ENCODE results near the gene TMEM255A.
"Not testable (repeated sequence)": the region's sequence is repeated elsewhere in the genome, so short reads cannot be mapped to it uniquely, and the experiment has no call there.

Gene TMEM255A

DNA sequence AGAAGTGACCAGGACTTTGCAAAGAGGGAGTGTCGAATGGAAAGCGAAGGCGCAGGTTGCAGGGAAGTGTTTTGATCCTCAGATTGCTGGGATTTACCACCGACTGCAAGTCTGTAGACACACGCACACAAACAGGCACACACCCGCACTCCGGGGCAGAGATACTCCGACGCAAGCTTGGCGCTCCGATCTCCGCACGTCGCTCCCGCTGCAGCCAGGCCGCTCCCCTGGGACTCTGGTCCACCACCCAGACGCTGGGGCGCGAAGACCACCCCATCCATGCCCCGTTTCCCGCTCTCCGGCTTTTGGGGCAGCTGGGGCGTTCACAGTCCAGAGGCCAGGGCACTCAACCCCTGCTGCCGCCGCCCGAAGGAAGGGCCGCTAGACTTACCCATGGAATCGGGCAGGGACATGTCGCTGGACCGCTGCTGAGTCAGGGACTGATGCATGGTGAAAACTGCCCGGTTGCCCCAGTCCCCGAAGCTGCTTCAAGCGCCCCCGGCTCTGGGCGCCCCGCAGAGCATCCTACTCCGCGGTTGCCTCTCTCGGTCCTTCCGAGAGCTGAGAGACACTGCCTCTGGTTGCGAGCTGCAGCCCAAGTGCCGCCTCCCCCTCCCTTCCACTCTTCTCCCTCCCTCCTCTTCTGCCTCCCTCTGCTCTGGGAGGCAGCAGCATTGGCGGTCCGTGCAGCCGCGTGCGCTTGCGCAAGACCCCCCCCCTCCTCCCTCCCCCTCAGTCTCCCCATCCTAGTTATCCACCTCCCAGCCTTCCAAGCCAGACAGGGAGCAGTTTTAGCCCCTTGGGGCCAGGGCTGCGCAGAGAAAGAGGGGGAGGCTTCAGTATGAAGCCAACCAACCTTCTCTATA is at the start of gene TMEM255A:
Gene TMEM255A (minus strand): TSS at position 601 of the 866 bp plus-strand sequence. CDS start 152 bp downstream, at position 449.
- DNase-seq = no peak

DNA sequence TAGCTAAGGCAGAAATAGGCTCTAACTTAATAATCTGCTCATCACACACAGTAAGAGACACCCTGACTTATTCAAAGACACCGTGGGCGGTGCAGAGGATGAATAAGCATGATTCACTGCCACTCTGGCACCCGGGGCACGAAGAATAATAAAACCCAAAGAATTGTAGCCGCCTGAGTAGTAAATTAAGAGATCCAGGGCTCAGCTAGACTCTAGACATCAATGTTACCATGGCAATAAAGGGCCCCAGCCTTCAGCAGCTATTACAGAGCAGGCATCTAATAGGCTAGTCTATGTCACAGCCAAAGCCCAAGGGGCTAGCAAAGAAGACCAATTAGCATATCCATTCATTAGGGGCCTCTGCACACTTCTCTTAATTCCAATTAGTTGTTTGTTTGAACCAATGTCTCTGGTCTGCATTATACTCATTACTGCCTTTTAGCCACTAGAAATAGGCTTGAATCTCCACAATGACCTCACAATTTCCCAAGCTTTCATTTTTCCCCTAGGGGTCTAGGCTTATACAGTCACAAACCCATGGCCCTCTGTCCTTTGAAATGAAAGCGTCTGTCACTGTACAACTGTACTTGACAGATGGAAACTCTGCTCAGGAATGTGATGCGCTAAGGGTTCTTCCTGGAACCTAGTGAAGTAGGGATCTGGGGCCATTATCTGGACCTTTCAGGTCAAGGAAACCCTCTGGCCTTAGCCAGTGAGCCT is 47.6 kb upstream of the TMEM255A start:
- peak; percentile 5 for DNase-seq

DNA sequence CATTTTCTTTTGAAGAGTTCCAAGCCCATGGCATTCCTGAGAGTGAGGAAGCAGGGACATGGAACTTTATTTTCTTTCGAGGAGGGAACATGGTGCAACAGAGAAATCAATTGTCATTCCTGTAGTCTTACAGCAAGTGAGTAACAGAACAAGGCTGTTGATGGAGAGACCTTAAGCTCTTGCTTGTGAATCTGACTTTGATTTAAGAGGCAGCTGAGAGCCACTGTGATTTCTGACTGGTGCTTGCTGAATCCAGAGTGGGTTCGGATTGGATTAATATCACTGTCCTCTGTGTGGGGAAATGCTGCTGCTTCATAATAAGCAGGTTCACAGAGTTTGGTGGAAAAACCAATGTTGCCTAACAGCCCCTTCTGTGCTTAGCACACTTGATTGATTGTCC is 45.9 kb upstream of the TMEM255A start:
- DNase-seq = no peak

DNA sequence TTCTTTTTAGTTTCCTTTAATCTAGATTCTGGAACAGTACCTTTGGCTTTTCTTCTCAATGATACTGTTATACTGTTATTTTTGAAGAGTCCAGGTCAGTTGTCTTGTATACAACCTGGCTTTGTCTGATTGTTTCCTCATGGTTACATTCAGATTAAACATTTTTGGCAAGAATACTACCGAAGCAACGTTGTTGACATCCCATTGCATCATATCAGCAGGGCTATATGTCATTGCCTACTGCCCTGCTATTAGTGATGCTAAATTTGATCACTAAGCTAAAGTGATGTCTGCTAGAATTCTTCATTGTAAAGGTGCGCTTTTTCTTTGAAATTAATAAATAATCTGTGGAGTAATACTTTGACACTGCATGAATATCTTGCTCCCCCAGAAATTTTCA is 44.8 kb upstream of the TMEM255A start:
- no peak for DNase-seq

DNA sequence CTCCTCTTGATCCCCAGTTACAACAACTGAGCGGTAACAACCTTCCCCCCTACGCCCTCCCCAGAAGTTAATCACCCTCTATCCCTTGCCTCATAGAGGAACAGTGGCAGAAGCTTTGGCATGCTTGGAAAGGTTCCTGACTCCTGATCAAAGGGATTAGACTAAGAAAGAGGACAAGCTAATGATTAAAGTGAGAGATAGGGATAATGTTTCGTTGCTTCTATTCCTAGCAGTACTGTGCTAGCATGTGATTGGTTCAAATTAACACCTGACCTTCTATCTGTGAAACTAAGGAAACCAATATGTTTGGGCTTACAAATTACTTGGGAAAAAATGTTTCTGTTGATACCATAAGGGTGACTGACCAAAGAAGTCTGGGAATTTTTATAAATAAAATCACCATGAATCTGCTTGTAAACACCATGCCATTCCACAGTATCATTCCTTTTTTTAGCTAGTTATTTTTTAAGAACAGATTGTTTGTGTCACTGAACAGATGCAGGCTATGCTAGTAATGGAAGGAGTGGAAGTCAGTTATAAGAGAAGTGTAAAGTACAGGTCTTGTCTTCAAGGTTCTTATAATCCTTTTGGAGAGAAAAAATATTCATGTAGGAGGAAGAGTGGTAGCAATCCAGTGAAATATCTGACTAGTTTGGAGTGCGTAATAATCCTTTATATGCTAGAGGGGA is 39.3 kb upstream of the TMEM255A start:
- no peak for DNase-seq

DNA sequence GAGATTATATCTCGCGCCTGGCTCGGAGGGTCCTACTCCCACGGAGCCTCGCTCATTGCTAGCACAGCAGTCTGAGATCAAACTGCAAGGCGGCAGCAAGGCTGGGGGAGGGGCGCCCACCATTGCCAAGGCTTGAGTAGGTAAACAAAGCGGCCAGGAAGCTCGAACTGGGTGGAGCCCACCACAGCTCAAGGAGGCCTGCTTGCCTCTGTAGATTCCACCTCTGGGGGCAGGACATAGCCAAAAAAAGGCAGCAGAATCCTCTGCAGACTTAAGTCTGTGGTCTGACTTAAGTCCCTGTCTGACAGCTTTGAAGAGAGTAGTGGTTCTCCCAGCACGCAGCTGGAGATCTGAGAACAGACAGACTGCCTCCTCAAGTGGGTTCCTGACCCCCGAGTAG is 33.3 kb upstream of the TMEM255A start:
- not testable (repeated sequence) for DNase-seq

DNA sequence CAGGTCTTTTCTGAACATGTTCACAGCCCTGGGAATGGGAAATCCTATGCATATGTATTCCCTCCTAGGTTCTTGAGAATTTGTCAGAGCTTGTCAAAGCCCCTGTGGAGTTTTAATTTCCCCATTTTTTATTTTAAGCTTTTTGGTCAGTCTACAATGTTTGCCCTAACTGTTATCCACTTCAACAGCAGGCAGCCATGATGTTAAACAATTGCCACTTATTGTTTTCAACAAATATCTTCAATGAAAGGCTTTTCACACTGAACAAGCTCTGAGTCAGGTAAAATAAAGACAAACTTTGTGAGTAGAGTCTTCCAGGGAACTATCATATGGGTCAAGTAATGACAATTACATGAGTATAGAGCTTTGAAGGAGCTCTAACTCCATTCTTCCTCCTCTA is 25.6 kb upstream of the TMEM255A start:
- DNase-seq = no peak

DNA sequence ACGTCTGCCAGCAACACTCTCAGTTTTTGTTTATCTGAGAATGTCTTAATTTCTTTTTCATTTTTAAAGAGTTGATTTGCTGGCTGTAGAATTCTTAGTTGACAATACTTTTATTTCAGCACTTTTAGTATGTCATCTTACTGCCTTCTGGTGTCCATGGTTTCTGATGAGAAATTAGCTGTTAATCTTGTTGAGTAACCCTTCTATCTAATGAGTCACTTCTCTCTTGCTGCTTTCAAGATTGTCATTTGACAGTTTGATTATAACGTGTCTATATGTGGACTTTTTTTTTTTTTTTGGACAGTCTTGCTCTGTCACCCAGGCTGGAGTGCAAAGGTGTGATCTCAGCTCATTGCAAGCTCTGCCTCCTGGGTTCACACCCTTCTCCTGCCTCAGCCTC is 24.0 kb upstream of the TMEM255A start:
- DNase-seq = no peak

DNA sequence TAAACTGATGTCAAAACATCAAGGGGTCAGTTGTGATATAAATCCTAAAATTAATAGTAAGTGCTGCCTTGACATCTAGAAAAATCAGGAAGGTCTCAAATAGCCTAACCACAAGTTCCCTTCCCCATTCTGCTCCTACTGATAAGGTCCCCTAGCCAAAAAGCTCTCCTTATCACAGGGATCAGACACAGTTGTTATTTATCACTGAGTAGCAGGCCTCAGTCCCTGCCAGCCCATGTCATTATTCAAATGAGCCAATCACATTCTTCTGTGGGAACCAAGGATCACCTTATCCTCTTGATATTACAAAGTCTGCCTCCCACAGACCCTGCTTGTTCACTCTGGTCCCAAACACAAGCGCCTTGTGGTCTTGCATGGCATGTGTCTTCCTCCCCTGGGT is 23.3 kb upstream of the TMEM255A start:
- DNase-seq = no peak

DNA sequence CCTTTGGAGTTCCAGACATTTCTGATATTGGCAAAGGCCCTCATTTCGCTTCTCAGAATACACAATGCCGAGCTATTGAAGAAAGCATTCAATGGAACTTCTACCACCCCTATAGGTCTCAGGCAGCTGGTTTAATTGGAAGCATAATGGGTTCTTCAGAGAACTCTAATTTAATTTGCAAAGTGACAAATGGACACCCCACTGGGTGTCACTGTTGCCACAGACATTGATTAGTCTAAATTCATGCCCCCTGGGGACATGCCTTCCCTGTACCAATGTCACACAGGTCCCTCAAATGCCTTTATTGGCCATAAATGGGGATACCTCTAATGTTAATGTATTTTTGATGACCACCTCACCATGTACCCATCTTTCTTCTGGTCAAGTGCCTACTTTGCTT is 22.9 kb upstream of the TMEM255A start:
- DNase-seq = no peak

DNA sequence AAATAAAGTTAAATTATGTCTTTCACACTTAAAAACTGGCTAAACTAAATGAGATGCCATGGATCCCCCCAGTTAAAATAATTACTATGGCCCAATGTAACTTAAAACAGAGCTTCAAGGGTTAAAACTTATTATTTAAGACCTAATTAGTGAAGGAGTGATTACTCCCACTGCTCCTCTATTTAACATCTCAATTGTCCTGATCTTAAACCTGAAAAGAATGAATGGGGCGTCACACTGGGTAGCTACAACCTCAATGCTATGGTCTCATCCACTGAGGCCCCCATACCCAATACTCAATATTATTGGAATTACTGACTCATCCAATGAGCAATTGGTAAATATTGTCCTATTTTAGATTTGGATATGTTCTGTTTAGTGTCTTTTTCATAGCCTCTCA is 21.1 kb upstream of the TMEM255A start:
- no peak for DNase-seq

DNA sequence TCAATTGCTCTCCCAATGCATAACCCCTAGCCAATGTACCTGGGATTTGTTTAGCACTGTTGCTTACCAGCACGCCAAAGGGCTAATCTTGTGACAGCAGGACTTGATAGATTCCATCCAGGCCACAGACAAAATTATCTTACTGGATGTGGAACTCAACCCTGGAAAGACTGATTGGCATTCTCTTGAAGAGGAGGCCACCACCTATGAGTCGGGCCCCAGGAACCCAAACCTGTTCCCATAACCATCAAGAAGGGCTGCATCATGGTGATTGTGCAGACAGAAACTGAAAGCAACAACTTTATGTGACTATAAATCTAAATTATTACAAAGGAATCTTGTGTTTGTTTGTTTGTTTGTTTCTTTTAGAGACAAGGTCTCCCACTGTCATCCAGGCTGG is 19.9 kb upstream of the TMEM255A start:
- no peak for DNase-seq

DNA sequence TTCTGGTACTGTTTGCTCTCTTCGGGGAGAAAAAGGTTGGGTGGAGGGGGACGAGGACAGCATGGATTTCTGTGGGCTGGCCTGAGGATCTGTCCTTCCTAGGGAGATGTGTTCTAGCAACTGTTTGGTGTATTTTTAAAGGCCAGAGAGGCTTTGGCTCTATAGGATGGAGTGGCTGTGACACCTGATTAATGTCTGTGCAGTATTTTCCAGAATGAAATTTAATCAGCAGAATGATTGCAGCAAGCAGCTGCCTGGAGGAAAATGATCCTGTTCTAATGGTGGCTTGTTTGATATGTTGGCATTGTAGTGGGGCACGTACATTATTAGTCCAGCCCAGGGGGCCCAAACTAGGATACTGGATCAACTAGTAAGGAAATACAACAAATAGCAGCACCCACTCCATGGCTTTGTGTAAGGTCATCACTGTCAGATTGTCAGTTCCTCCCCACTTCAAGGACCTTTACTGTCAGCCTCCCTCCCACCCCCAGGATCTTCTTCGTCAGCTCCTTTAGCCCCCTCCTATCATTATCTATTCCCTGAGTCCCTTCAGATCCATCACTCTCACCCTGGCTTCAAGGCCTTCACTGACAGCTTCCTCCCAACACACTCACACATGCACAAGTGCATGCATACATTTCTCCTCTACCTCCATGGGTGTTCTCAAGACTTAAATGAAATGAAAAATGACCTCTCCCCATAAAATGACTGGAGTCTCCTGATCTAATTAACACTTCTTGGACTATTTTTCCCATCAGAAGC is 10.4 kb upstream of the TMEM255A start:
- no peak for DNase-seq

DNA sequence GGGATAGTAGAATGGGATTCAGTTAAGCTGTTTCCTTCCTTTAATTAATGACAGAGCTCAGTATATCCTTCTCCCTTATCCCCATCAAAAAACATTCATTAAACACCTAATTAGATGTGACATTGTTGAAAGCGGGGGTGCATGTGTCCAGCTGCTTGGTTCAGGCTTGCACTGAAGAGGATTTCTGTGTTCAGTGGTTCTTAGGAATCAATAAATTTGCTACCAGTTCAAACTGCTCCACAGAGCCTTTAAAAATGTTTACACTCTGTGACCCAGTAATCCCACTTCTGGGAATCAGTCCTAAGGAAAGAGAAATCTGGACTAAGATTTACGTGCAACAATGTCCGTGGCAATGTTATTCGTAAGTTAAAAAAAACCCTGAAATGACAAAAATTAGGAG is 7.2 kb upstream of the TMEM255A start:
- no peak for DNase-seq

DNA sequence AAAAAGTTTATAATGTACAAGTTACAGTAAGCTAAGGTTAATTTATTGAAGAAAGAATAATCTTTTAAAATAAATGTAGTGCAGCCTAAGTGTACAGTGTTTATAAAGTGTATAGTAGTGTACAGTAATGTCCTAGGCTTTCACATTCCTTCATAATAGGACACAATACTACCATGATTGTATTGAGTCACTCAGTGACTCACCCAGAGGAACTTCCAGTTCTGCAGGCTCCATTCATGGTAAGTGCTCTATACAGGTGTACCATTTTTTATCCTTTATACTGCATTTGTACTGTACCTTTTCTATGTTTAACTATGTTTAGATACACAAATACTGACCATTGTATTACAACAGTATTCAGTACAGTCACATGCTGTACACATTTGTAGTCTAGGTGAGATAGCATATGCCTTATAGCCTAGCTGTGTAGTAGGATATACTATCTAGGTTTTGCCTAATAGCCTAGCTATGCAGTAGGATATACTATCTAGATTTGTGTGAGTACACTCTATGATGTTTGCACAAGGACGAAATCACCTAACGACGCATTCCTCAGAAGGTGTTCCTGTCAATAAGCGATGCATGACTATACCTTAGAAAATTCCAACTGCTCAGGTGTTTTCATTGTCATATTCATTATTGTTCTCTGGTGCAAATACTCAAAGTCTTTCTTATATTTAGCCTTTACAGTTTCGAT is 5.5 kb upstream of the TMEM255A start:
- no peak for DNase-seq

DNA sequence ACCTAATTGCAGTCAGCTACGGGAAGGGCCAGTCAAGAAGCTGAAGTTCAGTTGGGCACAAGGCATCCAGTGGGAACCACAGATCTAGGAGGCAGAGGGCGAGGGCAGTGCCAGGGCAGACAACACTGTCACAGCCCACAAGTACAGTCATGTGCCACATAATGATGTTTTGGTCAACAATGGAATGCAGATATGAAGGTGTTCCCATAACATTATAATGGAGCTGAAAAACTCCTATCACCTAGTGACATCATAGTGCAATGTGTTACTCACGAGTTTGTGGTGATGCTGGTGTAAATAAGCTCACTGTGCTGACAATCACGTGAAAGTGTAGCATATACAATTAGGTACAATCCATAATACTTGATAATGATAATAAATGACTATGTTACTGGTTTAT is 4.5 kb upstream of the TMEM255A start:
- no peak for DNase-seq

DNA sequence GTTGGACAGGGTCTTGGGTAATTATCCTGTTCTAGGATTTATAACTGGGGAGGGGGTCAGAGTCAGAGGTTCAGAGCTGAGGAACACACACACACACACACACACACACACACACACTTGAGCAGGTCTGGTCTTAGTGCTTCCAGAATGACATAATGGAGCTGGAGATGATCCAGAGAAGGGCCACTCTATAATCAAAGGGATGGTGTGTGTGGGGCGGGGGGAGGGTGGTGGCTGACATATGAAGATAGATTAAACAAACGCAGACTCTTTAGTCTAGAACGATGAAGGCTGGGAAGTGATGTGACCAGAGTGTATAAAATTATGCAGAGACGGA is 434 bp upstream of the TMEM255A start:
- no peak for DNase-seq

DNA sequence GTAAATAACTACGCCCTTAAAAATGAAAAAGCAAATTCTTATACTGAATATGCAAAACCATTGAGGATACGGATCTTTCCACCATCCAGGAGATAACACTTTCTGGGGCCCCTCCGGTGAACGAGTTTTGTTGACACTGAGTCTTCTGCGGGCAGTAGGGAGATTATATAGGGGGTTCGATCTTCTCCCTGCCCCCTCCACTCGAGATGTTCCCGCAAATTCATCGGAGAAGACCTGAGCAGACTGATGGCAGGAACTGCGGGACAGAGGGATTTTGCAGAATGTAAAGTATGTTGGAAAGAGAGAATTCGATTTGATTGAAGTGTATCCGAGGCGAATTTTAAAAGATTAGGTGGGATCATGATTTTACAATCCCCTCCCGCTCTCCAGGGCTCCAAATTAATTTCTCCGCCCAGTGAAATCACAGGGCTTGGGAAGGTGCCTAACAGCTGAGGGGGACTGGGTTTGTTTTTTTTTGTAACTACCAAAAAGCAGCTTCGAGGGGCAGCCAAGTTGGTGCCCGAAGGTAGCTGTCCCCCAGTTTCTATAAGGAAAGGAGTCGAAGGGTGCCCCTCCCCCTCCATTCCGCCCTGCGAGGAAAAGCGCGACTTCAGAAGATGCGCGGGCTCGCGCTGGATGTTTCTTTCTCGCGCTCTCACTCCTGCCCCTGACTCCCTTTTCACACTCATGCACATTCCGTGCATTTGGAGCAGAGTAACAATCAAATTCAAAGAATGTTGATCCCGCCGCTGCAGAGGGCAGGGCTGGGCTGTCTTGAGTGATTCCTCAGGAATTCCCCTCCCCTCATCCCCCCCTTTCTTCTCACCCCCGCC is 1.2 kb downstream of the TMEM255A start:
- DNase-seq = no peak

DNA sequence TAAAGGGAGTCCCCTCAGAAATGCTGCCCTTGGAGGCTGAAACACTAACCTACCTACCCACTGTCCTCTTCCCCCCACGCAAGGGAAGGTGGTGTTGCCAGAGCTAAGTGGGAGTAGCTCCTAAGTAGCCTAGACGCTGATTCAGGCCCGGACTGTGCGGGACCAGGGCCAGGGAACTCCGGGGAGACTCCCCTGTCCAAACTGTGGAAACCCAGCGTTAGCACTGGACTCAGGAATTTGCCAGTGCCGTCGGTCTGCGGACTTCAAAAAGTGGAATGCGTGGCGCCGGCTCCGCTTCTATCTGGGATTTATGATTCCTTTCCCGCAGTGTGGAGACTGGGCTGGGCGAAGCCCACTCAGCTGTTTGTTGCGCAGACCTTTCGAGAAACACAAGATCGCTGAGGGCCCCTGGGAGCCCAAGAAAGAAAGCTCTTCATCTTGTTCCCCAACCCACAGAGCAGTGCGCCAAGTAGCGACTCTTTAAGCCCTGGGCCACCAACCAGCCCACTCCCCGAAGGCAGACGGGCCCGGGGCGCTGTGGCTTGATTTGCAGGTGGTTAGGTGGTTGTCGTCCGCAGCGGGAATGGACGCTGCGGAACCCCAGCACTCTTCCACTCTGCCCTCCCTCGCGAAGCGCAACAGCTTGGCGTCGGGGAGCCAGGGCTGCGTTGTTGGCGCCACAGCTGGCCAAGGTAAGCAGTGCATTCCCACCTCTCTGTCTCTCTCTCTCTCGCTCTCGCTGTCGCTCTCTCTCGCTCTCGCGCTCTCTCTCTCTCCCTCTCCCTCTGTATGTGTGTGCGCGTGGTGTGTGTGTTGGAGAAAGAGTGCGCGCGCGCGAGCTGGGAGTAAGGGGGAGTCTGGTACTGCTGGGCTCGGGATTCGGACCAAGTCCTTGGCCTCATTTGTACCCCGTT is 2.0 kb downstream of the TMEM255A start:
- DNase-seq = peak; percentile 78

DNA sequence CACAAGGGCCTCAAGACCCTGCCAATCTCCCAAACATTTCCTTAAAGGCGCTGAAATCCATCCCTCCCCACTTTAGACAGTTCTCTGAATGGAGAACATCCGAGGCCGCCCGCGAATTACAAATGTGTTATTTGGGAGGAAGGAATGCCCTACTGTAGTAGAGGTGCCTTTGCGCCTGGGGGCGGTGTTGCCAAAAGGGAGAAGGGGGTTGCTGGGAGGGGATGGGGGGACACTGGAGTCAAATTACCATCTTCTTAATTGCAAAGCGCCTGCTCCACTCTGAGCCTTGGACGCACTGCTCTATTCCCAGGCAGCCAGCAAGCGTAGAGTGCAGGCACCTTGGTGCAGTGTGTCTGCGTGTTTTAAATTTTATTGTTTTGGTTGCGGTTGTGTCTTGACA is 2.7 kb downstream of the TMEM255A start:
- no peak for DNase-seq
